HepG2 (cell line): Measurements from ENCODE around the gene RAET1L. TPM values are rescaled to one million over a fixed set of nuclear protein-coding genes. Genes with fewer than 3 reads are reported as not detected.

Experiments
- ATAC-seq: fragments of 200-7000 bp; cut with Tn5 transposase; 3 replicates; pipeline ENCODE4 v1.9.1; 2020; ENCODE audit warnings: mild to moderate bottlenecking, moderate library complexity
- BruUV-seq: library from RNA; stranded (reverse); fragments of 400-500 nt; replicated peaks from 2 replicates; lab custom pipeline; 2021; lab: Mats Ljungman, UMichigan
- CTCF ChIA-PET: fragments of 300-600 bp; formaldehyde crosslinking; extraction: SDS; loops from one replicate; lab custom pipeline; 2021; ENCODE audit warnings: low total read pairs, inconsistent platforms, low intra/inter-chr PET ratio; lab: Yijun Ruan, JAX
- POLR2A ChIA-PET: fragments of 350-600 bp; sonication (Branson Sonifier 250); formaldehyde crosslinking; loops from one replicate; lab custom pipeline; 2020; ENCODE audit warnings: antibody characterized with exemption, inconsistent platforms; lab: Yijun Ruan, JAX
- DNase-seq: peaks from one replicate; pipeline ENCODE4 v3.0.0-alpha.2; 2015; ENCODE audit warnings: low spot score
- FAIRE-seq: peaks from 3 replicates; lab custom pipeline; 2011; peaks lifted over from hg19 to GRCh38; lab: Jason Lieb, UNC
- H2AFZ ChIP-seq: one replicate; pipeline ENCODE4 v1.6.1; 2011; ENCODE audit warnings: low read length, inconsistent platforms
- H3K27ac ChIP-seq: fragments of 300-600 bp; 3 replicates; pipeline ENCODE4 v1.8.0; 2011; ENCODE audit warnings: mixed run types, mild to moderate bottlenecking, mixed read lengths, low read length, inconsistent platforms; ENCODE audit not compliant: insufficient read depth; ENCODE audit errors: extremely low read length
- H3K27me3 ChIP-seq, 2 experiments: fragments of 200-600 bp in 1 of 2; 2 replicates in 1 of 2; 3 replicates in 1 of 2; pipeline versions ENCODE4 v1.6.0 to v1.8.0; 2011; ENCODE audit warnings: low read length in 2 of 2, mild to moderate bottlenecking in 2 of 2, moderate library complexity in 2 of 2, inconsistent platforms in 1 of 2; ENCODE audit not compliant: insufficient read depth in 2 of 2, control insufficient read depth in 1 of 2
- H3K36me3 ChIP-seq, 2 experiments: fragments of 200-600 bp in 1 of 2; replicated peaks in 1 of 2; 2 replicates in 1 of 2; 3 replicates in 1 of 2; pipeline versions ENCODE4 v1.5.1 to v1.8.0; 2011; ENCODE audit warnings: low read length in 2 of 2, inconsistent platforms in 1 of 2; ENCODE audit not compliant: insufficient read depth in 2 of 2, control insufficient read depth in 1 of 2
- H3K4me1 ChIP-seq: 2 replicates; pipeline ENCODE4 v1.5.1; 2012; ENCODE audit warnings: low read length, inconsistent platforms; ENCODE audit not compliant: insufficient read depth
- H3K4me2 ChIP-seq: 2 replicates; pipeline ENCODE4 v1.6.0; 2011; ENCODE audit warnings: low read depth, low read length, inconsistent platforms
- H3K4me3 ChIP-seq, 3 experiments: fragments of 200-600 bp in 1 of 3; sonication (generic), shearing (Covaris generic) in 1 of 3; replicated peaks in 1 of 3; 2 replicates each; pipeline ENCODE4 v1.5.1; 2011 to 2016; ENCODE audit warnings: low read length in 3 of 3, inconsistent platforms in 2 of 3, low read depth in 2 of 3, mild to moderate bottlenecking in 2 of 3, control low read depth in 1 of 3, mixed read lengths in 1 of 3; ENCODE audit not compliant: insufficient read depth in 1 of 3
- H3K79me2 ChIP-seq: one replicate; pipeline ENCODE4 v1.6.1; 2011; ENCODE audit warnings: low read length, inconsistent platforms; ENCODE audit not compliant: insufficient read depth
- H3K9ac ChIP-seq: 2 replicates; pipeline ENCODE4 v1.6.0; 2011; ENCODE audit warnings: mild to moderate bottlenecking, low read depth, low read length, inconsistent platforms; ENCODE audit not compliant: insufficient read depth
- H3K9me3 ChIP-seq: 2 replicates; pipeline ENCODE4 v1.5.1; 2012; ENCODE audit warnings: mild to moderate bottlenecking, low read length
- H4K20me1 ChIP-seq: 2 replicates; pipeline ENCODE4 v1.6.0; 2011; ENCODE audit warnings: inconsistent platforms, mild to moderate bottlenecking, low read length, moderate library complexity; ENCODE audit not compliant: insufficient read depth
- ETV5 ChIP-seq: IDR thresholded peaks from 2 replicates; pipeline ENCODE4 v1.6.1; 2018; ENCODE audit warnings: missing biosample characterization, missing genetic modification reagents, inconsistent platforms, borderline replicate concordance
- FOXO1 ChIP-seq: sonication (generic); formaldehyde crosslinking; IDR thresholded peaks from 2 replicates; pipeline ENCODE4 v1.4.0; 2020; ENCODE audit warnings: missing genetic modification reagents
- SP1 ChIP-seq, 2 experiments: fragments of 450-650 bp in 1 of 2; sonication (generic) in 1 of 2; formaldehyde crosslinking in 1 of 2; IDR thresholded peaks; 2 replicates each; pipeline versions ENCODE4 v1.4.0 to v1.6.1; 2016 to 2020; ENCODE audit warnings: missing genetic modification reagents in 1 of 2
- ZNF569 ChIP-seq: sonication (generic); formaldehyde crosslinking; IDR thresholded peaks from 2 replicates; pipeline ENCODE4 v1.5.0; 2020; ENCODE audit warnings: mild to moderate bottlenecking, missing genetic modification reagents, moderate library complexity, borderline replicate concordance
- WGBS: methylation state at CpG from one replicate; pipeline ENCODE4 v1.1.6; 2017; ENCODE audit warnings: low lambda C conversion rate; 5-methylcytosine and 5-hydroxymethylcytosine counted together
- in situ Hi-C: cut with HindIII; loops from 2 replicates; pipeline ENCODE4 v1.10.0; 2017; ENCODE audit warnings: low pct_unique_long_range_greater_than_20kb; ENCODE audit not compliant: extremely low pct_ligation_motif_present
- intact Hi-C: fragments of 100-400 bp; cut with micrococcal nuclease; formaldehyde crosslinking; loops from one replicate; pipeline ENCODE4 v1.10.0; 2022; ENCODE audit not compliant: unreplicated experiment
- polyA plus RNA-seq, 8 experiments: library from polyadenylated mRNA; depleted of rRNA in 3 of 8; stranded (reverse) in 7 of 8; unstranded in 1 of 8; fragments of >200 nt; fragmentation: Illumina TruSeq in 4 of 8; extraction: Trizol in 4 of 8; gene quantifications; 2 replicates each; pipeline versions ENCODE4 v1.2.1 to v1.2.3, GENCODE V29; 2011 to 2016; ENCODE audit warnings: low read depth in 4 of 8, missing spikeins in 1 of 8, mixed read lengths in 1 of 8; ENCODE audit not compliant: insufficient read depth in 1 of 8
- total RNA-seq, 5 experiments: library from RNA; depleted of rRNA; stranded (reverse); fragments of >200 nt; fragmentation: Illumina TruSeq; extraction: Trizol; gene quantifications; 2 replicates each; pipeline ENCODE4 v1.2.3, GENCODE V29; 2016; ENCODE audit warnings: low read depth in 1 of 5
- TF ChIP-seq, protein P1 (sequence below): fragments of 450-650 bp; IDR thresholded peaks from 2 replicates; pipeline ENCODE4 v1.6.1; 2017; ENCODE audit warnings: mild to moderate bottlenecking

Gene RAET1L
- total and polyA plus RNA-seq, 2 of the 13 experiments (the other 11 are each of a cell fraction or from before 2014, with no cell fraction given) = not detected

DNA sequence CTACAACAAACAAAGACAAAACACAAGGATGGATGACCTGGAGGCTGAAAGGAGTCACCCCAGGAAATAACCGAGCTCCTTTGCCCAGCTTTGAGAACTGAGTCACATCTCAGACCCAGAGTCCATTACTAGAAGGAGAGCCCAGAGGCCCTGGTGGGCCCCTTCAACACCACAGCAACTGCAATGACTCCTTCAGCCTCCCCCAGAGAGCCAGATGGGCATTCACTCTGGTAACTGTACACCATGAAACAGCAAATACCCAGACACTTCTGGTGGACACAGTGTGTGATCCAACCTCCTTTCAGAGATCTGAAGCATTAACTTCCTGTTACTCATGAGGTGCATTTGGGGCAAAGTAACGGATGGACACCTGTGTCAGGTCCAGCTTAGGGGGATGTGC is 22.6 kb downstream of the RAET1L start:
- DNase-seq (no peak), ATAC-seq (no peak), FAIRE-seq (no peak)
- H3K79me2 ChIP-seq = no peaks in the 10 kb centered on the region
- no peaks in the 10 kb centered on the region for H3K36me3 ChIP-seq
- no peak overlapping the region for H3K4me2 ChIP-seq
- no peak for TF ChIP-seq FOXO1 (CRISPR knock-in tag)
- ChIA-PET POLR2A (no interaction called here), CTCF (no interaction called here)
- no peak overlapping the region for H3K9ac ChIP-seq
- no peak overlapping the region for H3K4me3 ChIP-seq
- WGBS = 38% methylated on average over 2 of the region's 2 CpGs
- H3K9me3 ChIP-seq = no peaks in the 10 kb centered on the region
- peaks cover 13% of the 10 kb centered on the region; the same call in 1 of the 2 replicates for H3K4me1 ChIP-seq
- peaks cover 5 to 24% of the 10 kb centered on the region in 2 experiments; a peak in 3 of 5 replicates for H3K27me3 ChIP-seq
- in situ Hi-C loops (loop anchor here (10.0 kb wide), 1 partner anchor 158 kb away; no protein-coding TSS in a partner anchor), intact Hi-C loops (no loop called here)
- no peak overlapping the region for H2AFZ ChIP-seq
- BruUV-seq = no TSS peak
- no peaks in the 10 kb centered on the region for H4K20me1 ChIP-seq
- no peak overlapping the region for H3K27ac ChIP-seq

DNA sequence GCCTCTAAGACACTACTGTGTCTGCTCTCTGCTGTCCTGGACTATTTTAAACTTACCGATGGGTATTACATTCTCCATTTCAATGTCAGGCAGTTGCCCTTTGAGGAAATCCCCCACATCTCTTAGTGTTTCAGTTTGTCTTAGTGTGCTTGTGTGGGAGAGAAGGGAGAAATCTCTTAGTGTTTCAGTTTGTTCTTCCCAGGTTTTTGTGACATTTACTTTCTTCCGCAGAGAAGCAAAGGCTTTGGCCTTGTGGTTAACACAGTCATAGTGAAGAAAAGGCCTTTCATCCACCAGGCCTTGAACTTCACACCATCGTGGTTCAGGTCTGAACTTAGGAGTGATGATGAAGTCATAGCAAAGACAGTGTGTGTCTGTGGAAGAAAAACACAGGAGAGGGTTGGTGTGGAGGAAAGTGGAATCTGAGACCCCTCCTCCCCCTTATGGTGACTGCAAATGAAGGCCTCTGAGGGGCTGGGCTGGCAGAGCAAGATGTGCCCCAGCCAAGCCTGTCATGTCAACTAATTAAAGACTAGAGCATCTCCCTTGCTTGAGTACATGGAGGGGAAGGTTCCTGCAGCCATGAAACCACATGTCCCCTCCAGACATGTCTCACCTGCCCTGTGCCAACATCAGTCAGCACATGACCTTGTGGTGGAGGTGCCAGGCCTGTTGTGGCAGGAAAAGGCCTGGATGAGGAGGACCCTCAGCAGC is 23.9 kb downstream of the RAET1L start:
- no peaks in the 10 kb centered on the region for H3K79me2 ChIP-seq
- H3K9me3 ChIP-seq = no peaks in the 10 kb centered on the region
- ATAC-seq (no peak), FAIRE-seq (no peak), DNase-seq (no peak)
- peaks cover 13% of the 10 kb centered on the region; the same call in 1 of the 2 replicates for H3K4me1 ChIP-seq
- H2AFZ ChIP-seq = no peak overlapping the region
- TF ChIP-seq ZNF569 (CRISPR knock-in tag) (no peak), SP1 (IDR thresholded peaks at IDR 0.05) (no peak), SP1 (CRISPR knock-in tag; IDR thresholded peaks at IDR 0.05) (no peak), ETV5 (CRISPR knock-in tag) (no peak)
- TF ChIP-seq, protein P1, sequence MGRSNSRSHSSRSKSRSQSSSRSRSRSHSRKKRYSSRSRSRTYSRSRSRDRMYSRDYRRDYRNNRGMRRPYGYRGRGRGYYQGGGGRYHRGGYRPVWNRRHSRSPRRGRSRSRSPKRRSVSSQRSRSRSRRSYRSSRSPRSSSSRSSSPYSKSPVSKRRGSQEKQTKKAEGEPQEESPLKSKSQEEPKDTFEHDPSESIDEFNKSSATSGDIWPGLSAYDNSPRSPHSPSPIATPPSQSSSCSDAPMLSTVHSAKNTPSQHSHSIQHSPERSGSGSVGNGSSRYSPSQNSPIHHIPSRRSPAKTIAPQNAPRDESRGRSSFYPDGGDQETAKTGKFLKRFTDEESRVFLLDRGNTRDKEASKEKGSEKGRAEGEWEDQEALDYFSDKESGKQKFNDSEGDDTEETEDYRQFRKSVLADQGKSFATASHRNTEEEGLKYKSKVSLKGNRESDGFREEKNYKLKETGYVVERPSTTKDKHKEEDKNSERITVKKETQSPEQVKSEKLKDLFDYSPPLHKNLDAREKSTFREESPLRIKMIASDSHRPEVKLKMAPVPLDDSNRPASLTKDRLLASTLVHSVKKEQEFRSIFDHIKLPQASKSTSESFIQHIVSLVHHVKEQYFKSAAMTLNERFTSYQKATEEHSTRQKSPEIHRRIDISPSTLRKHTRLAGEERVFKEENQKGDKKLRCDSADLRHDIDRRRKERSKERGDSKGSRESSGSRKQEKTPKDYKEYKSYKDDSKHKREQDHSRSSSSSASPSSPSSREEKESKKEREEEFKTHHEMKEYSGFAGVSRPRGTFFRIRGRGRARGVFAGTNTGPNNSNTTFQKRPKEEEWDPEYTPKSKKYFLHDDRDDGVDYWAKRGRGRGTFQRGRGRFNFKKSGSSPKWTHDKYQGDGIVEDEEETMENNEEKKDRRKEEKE = no peak
- ChIA-PET CTCF (no interaction called here), POLR2A (no interaction called here)
- intact Hi-C loops (no loop called here), in situ Hi-C loops (loop anchor here (10.0 kb wide), 1 partner anchor 157 kb away; no protein-coding TSS in a partner anchor)
- H3K4me3 ChIP-seq = no peak overlapping the region
- peaks cover 6 to 25% of the 10 kb centered on the region in 2 experiments; a peak in 4 of 5 replicates for H3K27me3 ChIP-seq
- H3K36me3 ChIP-seq = no peaks in the 10 kb centered on the region
- no peak overlapping the region for H3K4me2 ChIP-seq
- H3K27ac ChIP-seq = no peak overlapping the region
- WGBS = 46% methylated on average over 3 of the region's 3 CpGs
- H3K9ac ChIP-seq = no peak overlapping the region
- no peaks in the 10 kb centered on the region for H4K20me1 ChIP-seq
- no TSS peak for BruUV-seq
